HUES48 (cell line): ENCODE results near the gene NFX1.
"Not testable (repeated sequence)": the region's sequence is repeated elsewhere in the genome, so short reads cannot be mapped to it uniquely, and the experiment has no call there.

Experiments used
- H3K27ac ChIP-seq: one replicate; pipeline ENCODE4 v1.7.0; 2013; ENCODE audit warnings: low read depth, low read length, inconsistent platforms
- H3K27me3 ChIP-seq: 2 replicates; pipeline ENCODE4 v1.6.1; 2013; ENCODE audit warnings: mild to moderate bottlenecking, low read length; ENCODE audit not compliant: control insufficient read depth, insufficient read depth
- H3K36me3 ChIP-seq: 2 replicates; pipeline ENCODE4 v1.6.1; 2013; ENCODE audit warnings: low read length; ENCODE audit not compliant: control insufficient read depth, insufficient read depth
- H3K4me1 ChIP-seq: 2 replicates; pipeline ENCODE4 v1.6.1; 2013; ENCODE audit warnings: mild to moderate bottlenecking, low read length; ENCODE audit not compliant: control insufficient read depth, insufficient read depth
- H3K4me3 ChIP-seq: 2 replicates; pipeline ENCODE4 v1.5.1; 2013; ENCODE audit warnings: mild to moderate bottlenecking, low read depth, low read length
- H3K9ac ChIP-seq: 2 replicates; pipeline ENCODE4 v1.6.1; 2013; ENCODE audit warnings: mild to moderate bottlenecking, low read depth, low read length, moderate library complexity
- H3K9me3 ChIP-seq: 2 replicates; pipeline ENCODE4 v1.6.1; 2013; ENCODE audit warnings: low read length; ENCODE audit not compliant: control insufficient read depth, insufficient read depth

NFX1 gene

DNA sequence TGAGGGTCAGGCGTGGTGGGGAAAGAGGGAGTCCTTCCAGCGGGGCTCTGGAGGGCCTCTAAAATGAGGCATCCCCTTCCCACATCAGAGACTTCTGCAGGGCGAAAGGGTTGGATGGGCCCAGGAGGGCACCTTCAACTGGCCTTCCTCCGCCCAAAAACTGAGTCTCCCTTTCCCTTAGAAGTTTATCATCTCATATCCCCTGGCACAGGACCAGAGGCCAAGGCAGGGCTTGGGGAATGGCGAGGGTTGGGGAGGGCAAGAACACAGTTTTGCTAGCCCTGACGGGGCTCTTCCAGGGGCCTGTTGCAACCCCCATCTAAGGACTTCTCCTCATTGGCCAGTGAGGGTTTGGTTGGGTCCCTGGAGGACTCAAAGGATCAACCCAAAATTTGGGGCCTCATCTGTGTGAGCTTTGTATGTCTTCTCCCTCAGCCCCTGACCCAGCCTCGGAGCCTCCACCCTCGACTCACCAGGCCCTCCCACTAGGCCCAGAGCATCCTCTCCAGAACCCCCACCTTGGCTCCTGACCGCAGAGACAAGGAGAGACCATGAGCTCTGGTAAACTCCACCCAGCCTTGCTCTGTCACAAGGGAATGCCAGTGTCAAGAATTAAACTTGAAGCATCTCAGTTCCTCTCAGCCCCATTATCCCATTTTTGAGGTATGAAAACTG, 87.9 kb downstream of the NFX1 start:
- peaks cover 12% of the 10 kb centered on the region for H3K4me1 ChIP-seq
- no peaks in the 10 kb centered on the region for H3K36me3 ChIP-seq
- H3K27me3 ChIP-seq = no peaks in the 10 kb centered on the region
- H3K9ac ChIP-seq = no peak overlapping the region
- H3K9me3 ChIP-seq = no peaks in the 10 kb centered on the region
- no peak overlapping the region for H3K4me3 ChIP-seq
- no peak overlapping the region for H3K27ac ChIP-seq

DNA sequence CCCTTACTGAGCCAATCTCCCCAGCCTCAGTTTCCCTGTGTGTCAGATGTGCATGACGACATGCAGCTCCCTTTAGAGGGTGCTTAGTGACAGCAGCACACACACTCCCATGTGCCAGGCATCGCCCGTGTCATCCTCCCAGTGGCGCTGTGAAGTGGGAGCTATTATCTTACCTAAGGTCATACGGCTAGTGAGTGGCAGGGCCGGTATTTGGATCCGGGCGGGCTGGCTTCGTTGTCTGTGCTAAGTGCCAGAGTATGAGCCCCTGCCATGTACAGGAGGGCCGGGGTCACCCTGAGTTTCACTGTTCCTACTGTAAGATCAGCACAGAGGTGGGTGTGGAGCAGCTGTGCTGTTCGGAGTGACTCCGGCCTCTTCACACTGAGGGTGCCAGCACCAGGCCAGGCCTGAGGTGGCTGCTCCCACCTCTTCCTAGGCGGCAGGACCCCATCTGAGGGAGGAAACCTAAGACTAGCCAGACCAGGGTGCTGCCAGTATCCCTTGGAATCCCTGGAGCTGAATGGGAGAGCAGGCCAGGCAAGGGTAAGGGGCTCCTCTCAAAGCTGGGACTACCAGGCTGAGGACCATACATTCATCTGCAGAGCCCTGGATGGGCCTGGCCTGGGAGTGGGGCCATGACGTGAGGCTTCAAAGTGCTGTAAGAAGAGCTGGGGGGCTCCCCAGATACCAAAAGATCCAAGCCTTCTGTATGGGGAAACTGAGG, 89.5 kb downstream of the NFX1 start:
- Histone ChIP-seq H3K27ac (no peak overlapping the region), H3K36me3 (no peaks in the 10 kb centered on the region), H3K27me3 (no peaks in the 10 kb centered on the region), H3K4me1 (peaks cover 12% of the 10 kb centered on the region), H3K9me3 (no peaks in the 10 kb centered on the region), H3K4me3 (no peak overlapping the region), H3K9ac (no peak overlapping the region)

DNA sequence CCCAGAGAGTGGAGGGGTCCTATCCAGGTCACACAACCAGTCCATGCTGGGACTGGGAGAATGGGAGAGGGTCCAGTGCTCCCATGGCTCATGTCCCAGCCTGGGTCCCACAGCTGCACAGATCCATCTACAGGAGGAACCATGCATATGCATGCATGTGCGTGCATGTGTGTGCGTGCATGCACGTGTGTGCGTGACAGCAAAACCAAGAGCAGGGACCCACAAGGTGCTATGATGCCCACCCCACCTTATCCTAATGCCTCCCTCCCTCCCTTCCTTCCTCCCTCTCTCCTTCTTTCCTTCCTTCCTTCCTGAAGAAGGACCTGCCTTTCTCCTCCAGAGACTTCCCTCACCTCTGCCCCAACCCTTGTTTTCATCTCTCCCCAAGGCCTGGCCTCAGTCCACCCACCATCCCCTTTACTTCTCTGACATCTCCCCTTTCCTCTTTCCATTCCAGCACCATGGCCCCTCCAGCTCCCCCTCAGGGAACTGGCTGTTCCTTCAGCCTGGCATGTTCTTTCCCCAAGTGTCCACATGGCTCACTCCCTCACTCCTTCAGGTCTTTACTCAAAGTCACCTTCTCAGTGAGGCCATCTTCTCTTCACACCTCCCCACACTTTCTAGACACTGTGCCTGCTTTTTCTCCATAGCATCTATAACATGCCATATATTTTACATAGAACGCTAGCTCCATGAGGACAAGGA, 90.2 kb downstream of the NFX1 start:
- Histone ChIP-seq H3K9ac (0 out of 2 replicates have a peak overlapping the region, but pooled peaks have one; percentile 45), H3K4me1 (peaks cover 9% of the 10 kb centered on the region)

DNA sequence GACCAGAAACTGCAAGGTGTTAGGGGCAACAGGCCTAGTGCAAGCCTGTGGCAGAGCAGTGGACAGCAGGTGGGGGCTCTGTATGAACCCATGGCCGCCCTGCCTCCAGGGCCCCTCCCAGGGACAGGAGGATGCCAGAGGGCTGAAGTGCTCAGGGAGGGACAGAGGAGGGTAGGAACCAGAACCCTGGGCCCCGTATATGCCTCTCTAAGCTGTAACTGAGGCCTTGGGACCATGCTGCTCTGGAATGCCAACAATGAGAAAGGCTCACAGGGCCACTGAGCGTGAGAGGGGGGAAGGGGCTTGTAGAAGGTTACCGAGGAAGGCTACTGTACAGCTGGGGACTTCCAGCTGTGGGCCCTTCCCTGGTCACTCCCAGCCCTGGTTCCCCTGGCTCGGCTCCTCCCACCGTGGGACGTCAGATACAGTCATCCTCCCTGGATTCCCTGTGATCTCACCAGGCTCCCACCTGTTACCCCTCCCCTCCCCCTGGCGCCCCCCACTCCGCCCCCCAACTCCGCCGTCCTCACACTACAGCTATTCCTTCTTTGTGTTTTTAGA, 91.0 kb downstream of the NFX1 start:
- H3K4me1 ChIP-seq = peaks cover 9% of the 10 kb centered on the region
- H3K4me3 ChIP-seq = no peak overlapping the region
- peak overlapping the region; percentile 83 for H3K27ac ChIP-seq
- H3K27me3 ChIP-seq = no peaks in the 10 kb centered on the region
- H3K9me3 ChIP-seq = no peaks in the 10 kb centered on the region
- H3K36me3 ChIP-seq = no peaks in the 10 kb centered on the region
- H3K9ac ChIP-seq = peak overlapping the region; percentile 45

More for the DNA sequence above, 90.2 kb downstream of the NFX1 start:
- Histone ChIP-seq H3K9me3 (no peaks in the 10 kb centered on the region), H3K4me3 (no peak overlapping the region), H3K36me3 (no peaks in the 10 kb centered on the region), H3K27ac (peak overlapping the region; percentile 83), H3K27me3 (no peaks in the 10 kb centered on the region)

DNA sequence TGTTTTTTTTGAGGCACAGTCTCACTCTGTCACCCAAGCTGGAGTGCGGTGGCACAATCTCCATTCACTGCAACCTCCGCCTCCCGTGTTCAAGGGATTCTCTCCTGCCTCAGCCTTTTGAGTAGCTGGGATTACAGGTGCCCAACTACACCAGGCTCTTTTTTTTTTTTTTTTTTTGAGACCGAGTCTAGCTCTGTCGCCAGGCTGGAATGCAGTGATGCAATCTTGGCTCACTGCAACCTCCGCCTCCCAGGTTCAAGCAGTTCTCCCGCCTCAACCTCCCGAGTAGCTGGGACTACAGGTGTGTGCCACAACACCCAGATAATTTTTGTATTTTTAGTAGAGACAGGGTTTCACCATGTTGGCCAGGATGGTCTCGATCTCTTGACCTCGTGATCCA, 92.1 kb downstream of the NFX1 start:
- H3K36me3 ChIP-seq, H3K9ac ChIP-seq, H3K27ac ChIP-seq, H3K4me1 ChIP-seq, H3K9me3 ChIP-seq, H3K27me3 ChIP-seq, H3K4me3 ChIP-seq: not testable (repeated sequence)

DNA sequence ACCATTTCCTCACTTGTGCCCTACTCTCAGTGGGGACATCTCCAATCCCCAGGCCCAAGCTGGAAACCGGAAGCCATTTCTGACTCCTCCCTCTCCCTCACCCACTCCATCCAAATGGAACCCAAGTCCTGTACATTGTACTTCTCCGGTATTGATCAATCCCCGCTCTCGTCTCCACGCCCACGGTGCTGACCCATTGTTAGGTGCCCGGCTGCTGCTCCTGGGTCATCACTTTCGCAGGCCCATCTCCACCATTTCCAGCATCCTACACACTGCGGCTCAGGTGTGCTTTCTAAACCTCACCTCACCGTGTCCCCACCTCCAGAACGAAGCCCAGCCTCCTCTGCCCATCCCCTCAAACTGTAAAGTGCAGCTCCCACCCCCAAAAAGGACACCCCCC, 93.1 kb downstream of the NFX1 start:
- H3K9ac ChIP-seq, H3K9me3 ChIP-seq, H3K4me3 ChIP-seq, H3K36me3 ChIP-seq, H3K27me3 ChIP-seq, H3K4me1 ChIP-seq, H3K27ac ChIP-seq: not testable (repeated sequence)

DNA sequence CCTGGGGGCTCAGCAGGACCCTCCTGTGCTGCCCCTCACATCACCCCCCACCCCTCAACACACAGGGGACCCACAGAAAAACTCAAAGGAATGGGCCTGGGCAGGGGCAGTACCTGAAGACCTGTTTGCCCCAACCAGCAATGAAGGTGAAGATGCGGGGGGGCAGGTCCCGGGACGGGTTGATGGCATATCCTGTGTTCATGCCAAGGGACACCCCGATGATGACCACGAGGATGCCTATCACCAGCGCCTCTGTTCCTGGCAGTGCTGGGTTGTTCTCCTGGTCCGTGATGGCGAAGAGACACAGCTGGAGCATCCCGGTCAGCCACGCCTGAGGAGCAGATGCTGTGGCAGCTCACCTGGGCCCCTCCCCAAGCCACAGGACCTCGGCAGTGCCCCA, 95.2 kb downstream of the NFX1 start:
- not testable (repeated sequence) for H3K9me3 ChIP-seq, H3K36me3 ChIP-seq, H3K9ac ChIP-seq, H3K27ac ChIP-seq, H3K4me3 ChIP-seq, H3K4me1 ChIP-seq, H3K27me3 ChIP-seq

DNA sequence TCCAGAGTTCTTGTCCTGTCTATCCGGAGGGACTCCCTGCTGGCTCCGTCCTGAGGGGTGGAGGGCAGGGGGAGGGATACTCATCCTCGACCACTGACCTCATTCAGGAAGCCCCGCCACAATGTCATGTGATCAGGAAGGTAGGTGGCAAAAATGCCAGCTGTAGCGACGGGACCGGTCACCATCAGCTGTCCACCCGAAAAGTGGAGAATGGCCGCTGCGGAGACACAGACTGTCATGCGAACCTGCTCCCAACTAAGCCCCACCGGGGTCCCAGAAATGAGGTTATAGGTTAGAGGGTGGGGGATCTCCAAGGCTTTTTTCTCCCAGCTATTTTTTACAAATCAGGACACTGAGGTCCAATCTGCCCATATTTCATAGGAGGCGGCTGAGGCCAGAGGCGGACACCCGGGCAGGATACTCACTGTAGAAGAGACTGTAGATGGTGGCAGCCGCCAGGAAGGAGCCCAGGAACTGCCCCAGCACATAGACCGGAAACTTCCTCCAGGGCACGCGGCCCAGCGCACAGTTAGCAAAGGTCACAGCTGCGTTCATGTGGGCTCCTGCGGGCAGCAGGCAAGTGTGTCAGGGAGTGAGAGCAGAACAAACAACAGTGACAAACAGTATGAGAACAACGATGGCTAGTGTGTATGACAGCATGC, 95.8 kb downstream of the NFX1 start:
- H3K4me1 ChIP-seq, H3K36me3 ChIP-seq, H3K27ac ChIP-seq, H3K4me3 ChIP-seq, H3K9ac ChIP-seq, H3K27me3 ChIP-seq, H3K9me3 ChIP-seq: not testable (repeated sequence)

DNA sequence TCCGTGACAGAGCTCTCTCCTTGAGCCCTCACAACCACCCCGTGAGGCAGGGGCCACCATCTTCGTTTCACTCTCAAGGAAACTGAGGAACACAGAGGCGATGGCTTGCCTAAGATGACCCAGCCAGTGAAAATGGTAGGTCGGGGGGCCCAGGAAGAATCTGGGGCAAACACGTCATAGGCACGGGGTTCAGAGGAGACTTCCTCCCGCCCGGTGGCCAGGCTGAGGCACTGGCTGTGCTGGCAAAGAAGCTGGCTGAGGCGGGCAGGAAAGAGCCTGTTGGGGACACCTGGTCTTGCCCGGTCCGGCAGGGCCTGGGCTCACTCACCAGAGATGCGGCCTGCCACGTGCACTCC, 96.3 kb downstream of the NFX1 start:
- H3K4me1 ChIP-seq, H3K4me3 ChIP-seq: not testable (repeated sequence)

DNA sequence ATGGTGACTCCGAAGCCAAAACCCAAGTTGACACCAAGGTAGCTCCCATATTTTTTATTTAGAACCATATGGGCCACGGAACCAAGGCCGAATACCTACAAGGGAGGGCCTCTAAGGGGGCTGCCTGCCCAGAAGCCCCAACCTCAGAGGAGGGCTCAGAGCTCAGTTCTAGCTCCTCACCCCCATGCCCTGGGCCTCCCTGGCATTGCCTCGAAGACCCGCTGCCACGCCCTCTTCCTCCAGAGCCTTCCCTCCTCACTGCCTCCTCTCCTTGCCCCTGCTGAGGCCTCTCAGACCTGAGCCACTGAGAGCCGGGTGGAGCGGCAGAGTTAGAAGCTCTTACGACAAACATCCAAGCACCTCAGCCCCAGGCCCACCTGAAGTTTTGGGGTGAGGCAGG, 96.7 kb downstream of the NFX1 start:
- not testable (repeated sequence) for H3K27me3 ChIP-seq, H3K4me3 ChIP-seq, H3K4me1 ChIP-seq, H3K9me3 ChIP-seq, H3K36me3 ChIP-seq, H3K27ac ChIP-seq, H3K9ac ChIP-seq

More for the DNA sequence above, 96.3 kb downstream of the NFX1 start:
- H3K27ac ChIP-seq, H3K9ac ChIP-seq, H3K27me3 ChIP-seq, H3K9me3 ChIP-seq, H3K36me3 ChIP-seq: not testable (repeated sequence)
